ENCODE measurements around the gene SKA1.
"Not testable (repeated sequence)": the region's sequence is repeated elsewhere in the genome, so short reads cannot be mapped to it uniquely, and the experiment has no call there.

Gene SKA1

DNA sequence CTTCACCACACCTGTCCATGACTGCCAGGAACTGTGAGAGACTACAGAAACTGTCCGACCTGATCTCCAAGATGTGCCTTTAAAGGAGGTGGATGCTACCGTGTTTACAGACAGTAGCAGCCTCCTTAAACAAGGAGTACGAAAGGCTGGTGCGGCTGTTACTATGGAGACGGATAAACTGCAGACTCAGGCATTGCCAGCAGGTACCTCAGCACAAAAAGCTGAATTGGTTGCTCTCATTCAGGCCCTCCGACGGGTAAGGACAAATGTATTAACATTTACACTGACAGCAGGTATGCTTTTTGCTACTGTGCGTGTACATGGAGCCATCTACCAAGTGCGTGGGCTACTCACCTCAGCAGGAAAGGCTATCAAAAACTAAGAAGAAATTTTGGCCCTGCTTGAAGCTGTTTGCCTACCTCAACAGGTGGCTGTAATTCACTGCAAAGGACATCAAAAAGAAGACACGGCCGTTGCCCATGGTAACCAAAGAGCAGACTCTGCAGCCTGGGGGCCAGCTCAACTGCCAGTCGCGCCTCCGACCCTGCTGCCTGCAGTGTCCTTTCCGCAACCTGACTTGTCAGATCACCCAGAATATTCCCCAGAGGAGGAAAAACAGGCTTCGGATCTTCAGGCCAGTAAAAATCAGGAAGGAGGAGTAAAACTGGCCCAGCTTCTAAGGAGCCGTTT, 30.9 kb downstream of the SKA1 start:
- POLR2A ChIA-PET, result no interaction called here
- DNase-seq (ENCODE audit: extremely low spot score), result no peak
- TF ChIP-seq, protein P1, sequence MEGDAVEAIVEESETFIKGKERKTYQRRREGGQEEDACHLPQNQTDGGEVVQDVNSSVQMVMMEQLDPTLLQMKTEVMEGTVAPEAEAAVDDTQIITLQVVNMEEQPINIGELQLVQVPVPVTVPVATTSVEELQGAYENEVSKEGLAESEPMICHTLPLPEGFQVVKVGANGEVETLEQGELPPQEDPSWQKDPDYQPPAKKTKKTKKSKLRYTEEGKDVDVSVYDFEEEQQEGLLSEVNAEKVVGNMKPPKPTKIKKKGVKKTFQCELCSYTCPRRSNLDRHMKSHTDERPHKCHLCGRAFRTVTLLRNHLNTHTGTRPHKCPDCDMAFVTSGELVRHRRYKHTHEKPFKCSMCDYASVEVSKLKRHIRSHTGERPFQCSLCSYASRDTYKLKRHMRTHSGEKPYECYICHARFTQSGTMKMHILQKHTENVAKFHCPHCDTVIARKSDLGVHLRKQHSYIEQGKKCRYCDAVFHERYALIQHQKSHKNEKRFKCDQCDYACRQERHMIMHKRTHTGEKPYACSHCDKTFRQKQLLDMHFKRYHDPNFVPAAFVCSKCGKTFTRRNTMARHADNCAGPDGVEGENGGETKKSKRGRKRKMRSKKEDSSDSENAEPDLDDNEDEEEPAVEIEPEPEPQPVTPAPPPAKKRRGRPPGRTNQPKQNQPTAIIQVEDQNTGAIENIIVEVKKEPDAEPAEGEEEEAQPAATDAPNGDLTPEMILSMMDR (IDR thresholded peaks at IDR 0.05; ENCODE audit: control extremely low read depth, extremely low read depth, low read depth, missing control alignments), result no peak
- CTCF ChIA-PET, result interaction anchor here (1.0 kb wide), 1 partner anchor 48 kb away, joined by 3 read pairs; no protein-coding TSS in a partner anchor

DNA sequence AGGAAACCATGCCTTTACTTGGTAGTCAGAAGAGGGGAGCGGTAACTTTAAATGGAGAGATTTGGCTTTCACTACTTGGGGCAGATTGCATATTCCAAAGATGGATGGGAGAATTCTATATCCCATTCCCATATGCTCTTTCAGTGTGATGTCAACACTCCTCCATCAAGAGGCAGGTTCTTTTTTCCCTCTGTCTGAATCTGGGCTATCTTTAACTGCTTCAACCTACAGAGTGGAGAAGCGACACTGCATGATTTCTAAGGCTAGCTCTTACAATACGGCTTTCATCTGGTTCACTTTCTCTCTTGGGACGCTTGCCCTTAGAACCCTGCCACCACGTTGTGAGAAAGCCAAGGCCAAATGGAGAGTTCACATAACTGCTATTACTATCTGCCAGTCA, 34.4 kb downstream of the SKA1 start:
- DNase-seq (ENCODE audit: extremely low spot score), result no peak
- CTCF ChIA-PET, result interaction anchor here (1.0 kb wide), 1 partner anchor 11 kb away, joined by 3 read pairs; no protein-coding TSS in a partner anchor
- POLR2A ChIA-PET, result no interaction called here
- TF ChIP-seq, protein P1 (IDR thresholded peaks at IDR 0.05; ENCODE audit: control extremely low read depth, extremely low read depth, low read depth, missing control alignments), result no peak

DNA sequence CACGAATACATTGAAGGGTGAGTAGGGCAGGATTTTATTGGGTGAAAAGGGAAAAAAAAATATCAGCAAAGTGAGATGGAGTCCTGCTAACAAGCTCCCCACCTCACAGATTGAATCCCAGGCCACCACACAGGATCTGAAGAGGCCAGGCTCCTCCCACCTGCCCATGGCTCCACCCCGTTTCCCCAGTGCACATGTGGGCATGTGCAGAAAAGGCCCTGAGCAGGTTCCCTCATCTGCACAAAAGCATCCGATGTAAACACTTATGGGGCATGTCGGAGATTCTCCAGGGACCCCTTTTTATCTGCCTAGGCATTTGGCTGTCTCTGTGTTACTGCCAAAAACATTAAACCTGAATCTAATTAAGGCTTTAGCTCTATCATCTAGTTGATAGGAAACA, 35.2 kb downstream of the SKA1 start:
- ChIA-PET POLR2A (no interaction called here), CTCF (interaction anchor here (1.0 to 1.5 kb wide), 2 partner anchors 10 to 209 kb away, joined by 3 read pairs; no protein-coding TSS in a partner anchor)
- TF ChIP-seq, protein P1 (IDR thresholded peaks at IDR 0.05; ENCODE audit: control extremely low read depth, extremely low read depth, low read depth, missing control alignments), result no peak
- no peak for DNase-seq (ENCODE audit: extremely low spot score)

DNA sequence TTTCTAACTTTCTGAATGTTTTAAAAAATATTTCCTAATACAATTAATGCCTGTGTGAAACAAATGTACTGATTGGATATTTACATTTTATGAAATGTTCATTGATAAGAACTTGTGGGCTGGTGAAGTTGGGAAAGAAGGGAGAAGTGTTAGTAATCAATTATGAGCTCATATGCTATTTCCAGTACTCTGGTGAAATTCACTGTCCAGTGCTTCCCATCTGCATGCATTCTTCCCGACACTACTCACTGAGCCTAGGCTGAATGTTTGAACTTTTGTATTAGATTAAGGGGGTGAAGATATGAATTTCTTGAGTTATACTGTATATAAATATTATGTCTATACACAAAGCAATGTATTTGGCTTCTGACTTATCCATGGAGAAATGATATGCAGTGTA, 36.0 kb downstream of the SKA1 start:
- CTCF ChIA-PET, result interaction anchor here (1.4 to 2.6 kb wide), 3 partner anchors 12 to 210 kb away, joined by 3 to 13 read pairs (median 3); no protein-coding TSS in a partner anchor
- TF ChIP-seq, protein P1 (IDR thresholded peaks at IDR 0.05; ENCODE audit: control extremely low read depth, extremely low read depth, low read depth, missing control alignments), result no peak
- POLR2A ChIA-PET, result no interaction called here
- DNase-seq (ENCODE audit: extremely low spot score), result no peak

DNA sequence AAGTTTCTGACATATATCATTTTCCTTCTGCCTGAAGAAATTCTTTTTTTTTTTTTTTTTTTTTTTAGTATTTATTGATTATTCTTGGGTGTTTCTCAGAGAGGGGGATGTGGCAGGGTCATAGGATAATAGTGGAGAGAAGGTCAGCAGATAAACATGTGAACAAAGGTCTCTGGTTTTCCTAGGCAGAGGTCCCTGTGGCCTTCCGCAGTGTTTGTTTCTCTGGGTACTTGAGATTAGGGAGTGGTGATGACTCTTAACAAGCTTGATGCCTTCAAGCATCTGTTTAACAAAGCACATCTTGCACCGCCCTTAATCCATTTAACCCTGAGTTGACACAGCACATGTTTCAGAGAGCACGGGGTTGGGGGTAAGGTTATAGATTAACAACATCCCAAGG, 42.0 kb downstream of the SKA1 start:
- DNase-seq (ENCODE audit: extremely low spot score); CTCF ChIA-PET; POLR2A ChIA-PET: not testable (repeated sequence)

DNA sequence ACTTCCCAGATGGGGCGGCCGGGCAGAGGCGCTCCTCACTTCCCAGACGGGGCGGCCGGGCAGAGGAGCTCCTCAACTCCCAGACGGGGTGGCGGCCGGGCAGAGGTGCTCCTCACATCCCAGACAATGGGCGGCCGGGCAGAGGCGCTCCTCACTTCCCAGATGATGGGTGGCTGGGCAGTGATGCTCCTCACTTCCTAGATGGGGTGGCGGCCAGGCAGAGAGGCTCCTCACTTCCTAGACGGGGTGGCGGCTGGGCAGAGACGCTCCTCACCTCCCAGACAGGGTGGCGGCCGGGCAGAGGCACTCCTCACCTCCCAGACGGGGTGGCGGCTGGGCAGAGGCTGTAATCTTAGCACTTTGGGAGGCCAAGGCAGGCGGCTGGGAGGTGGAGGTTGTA, 42.9 kb downstream of the SKA1 start:
- CTCF ChIA-PET; DNase-seq (ENCODE audit: extremely low spot score); POLR2A ChIA-PET: not testable (repeated sequence)

DNA sequence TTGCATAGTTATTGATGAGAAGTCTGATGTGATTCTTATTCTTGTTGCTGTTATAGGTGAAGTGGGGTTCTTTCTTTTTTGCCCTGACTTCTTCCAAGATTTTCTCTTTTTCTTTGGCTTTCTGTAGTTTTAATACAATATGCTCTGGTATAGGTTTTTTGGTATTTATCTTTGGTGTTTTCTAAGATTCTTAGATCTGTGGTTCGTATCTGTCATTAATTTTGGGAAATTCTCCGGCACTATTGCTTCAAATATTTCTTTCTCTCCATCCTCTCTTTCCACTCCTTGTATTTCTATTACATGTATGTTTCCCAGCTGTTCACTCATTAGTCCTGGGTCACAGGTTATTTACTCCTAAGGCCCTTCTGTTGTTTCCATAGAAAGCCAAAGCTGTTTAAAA, 43.8 kb downstream of the SKA1 start:
- ChIA-PET CTCF (interaction anchor here (1.1 to 3.1 kb wide), 2 partner anchors 11 to 559 kb away, joined by 3 to 14 read pairs; no protein-coding TSS in a partner anchor), POLR2A (no interaction called here)
- TF ChIP-seq, protein P1 (IDR thresholded peaks at IDR 0.05; ENCODE audit: control extremely low read depth, extremely low read depth, low read depth, missing control alignments), result no peak
- DNase-seq (ENCODE audit: extremely low spot score), result no peak

Measured in GM10248 (cell line).